ENCODE measurements around the gene KRTAP20-3. TPM values are rescaled to one million over a fixed set of nuclear protein-coding genes. Genes with fewer than 3 reads are reported as not detected.

KRTAP20-3 gene
- total and polyA plus RNA-seq, 9 donors, result not detected

GRCh38 chr21:30629200-30629599 lies 13.5 kb upstream of the KRTAP20-3 start:
- 12 to 29% (median 20%) methylated on average over 1 of the region's 1 CpG for WGBS, 3 donors
- Histone ChIP-seq H3K4me3 (no peak overlapping the region), H3K9me3 (no peaks in the 10 kb centered on the region), H3K27me3 (no peaks in the 10 kb centered on the region), H3K36me3 (no peaks in the 10 kb centered on the region), H3K4me1 (ENCODE audit: insufficient read depth) (no peaks in the 10 kb centered on the region), H3K27ac (no peak overlapping the region)
- TF ChIP-seq EP300 (IDR thresholded peaks at IDR 0.05) (no peak), CTCF (IDR thresholded peaks at IDR 0.05) (no peak), POLR2A (IDR thresholded peaks at IDR 0.05) (no peak)
- intact Hi-C loops (cut with DNase I), result no loop called here
- DNase-seq, result no peak

DNA sequence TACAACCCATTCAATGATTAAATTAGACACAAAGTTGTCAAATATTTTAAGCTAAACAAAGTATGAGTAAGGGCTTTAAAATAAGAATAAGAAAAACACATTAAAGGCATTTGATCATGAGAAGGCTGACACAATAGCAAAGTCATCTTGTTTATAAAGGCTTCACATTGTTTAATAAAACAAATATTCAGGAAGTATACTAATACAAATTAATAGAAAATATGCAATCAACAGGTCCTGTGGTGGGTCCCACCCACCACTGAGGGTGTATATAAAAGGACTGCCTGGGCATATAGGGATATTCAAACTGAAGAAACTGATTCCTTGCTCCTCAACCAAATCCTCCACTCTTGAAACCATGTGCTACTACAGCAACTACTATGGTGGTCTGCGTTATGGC lies 7.8 kb upstream of the KRTAP20-3 start, which contains the start of gene KRTAP20-2:
KRTAP20-2 (plus strand) TSS at position 301 of the 400 bp plus-strand sequence; CDS start at position 359, 58 bp downstream.
- intact Hi-C loops (cut with DNase I), result no loop called here
- TF ChIP-seq POLR2A (IDR thresholded peaks at IDR 0.05) (no peak), EP300 (IDR thresholded peaks at IDR 0.05) (no peak), CTCF (IDR thresholded peaks at IDR 0.05) (no peak)
- no peak for DNase-seq
- no peaks in the 10 kb centered on the region for H3K4me1 ChIP-seq (ENCODE audit: insufficient read depth)
- H3K36me3 ChIP-seq, result no peaks in the 10 kb centered on the region
- no peaks in the 10 kb centered on the region for H3K27me3 ChIP-seq
- H3K27ac ChIP-seq, result no peak within 1 kb of the TSS
- 76 to 94% (median 87%) methylated on average over 1 of the region's 1 CpG for WGBS, 3 donors
- no peak within 1 kb of the TSS for H3K4me3 ChIP-seq
- H3K9me3 ChIP-seq, result no peaks in the 10 kb centered on the region

DNA sequence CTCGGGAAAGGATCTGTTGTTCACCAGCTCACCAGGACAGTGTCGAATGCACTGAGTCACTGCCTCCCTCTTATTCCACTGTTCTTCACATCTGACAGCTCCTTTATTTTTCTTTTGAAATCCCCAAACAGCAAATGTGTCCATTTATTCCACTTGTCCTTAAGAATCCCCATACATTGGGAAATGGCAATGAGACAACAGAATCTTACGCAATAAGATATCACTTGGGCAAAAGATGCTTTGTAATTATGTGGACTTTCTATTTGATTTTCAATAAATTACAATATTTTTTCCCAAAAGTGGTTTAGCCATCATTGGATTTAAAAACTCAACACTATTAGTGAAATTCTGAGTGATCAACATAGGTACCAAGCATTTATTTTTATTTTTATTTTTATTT lies 4.0 kb upstream of the KRTAP20-3 start:
- Histone ChIP-seq H3K4me3 (no peak overlapping the region), H3K4me1 (ENCODE audit: insufficient read depth) (no peaks in the 10 kb centered on the region), H3K9me3 (no peaks in the 10 kb centered on the region), H3K36me3 (no peaks in the 10 kb centered on the region), H3K27ac (no peak overlapping the region), H3K27me3 (no peaks in the 10 kb centered on the region)
- 79 to 93% (median 85%) methylated on average over 3 of the region's 3 CpGs for WGBS, 3 donors
- DNase-seq, result no peak
- intact Hi-C loops (cut with DNase I), result no loop called here
- TF ChIP-seq POLR2A (IDR thresholded peaks at IDR 0.05), result no peak

DNA sequence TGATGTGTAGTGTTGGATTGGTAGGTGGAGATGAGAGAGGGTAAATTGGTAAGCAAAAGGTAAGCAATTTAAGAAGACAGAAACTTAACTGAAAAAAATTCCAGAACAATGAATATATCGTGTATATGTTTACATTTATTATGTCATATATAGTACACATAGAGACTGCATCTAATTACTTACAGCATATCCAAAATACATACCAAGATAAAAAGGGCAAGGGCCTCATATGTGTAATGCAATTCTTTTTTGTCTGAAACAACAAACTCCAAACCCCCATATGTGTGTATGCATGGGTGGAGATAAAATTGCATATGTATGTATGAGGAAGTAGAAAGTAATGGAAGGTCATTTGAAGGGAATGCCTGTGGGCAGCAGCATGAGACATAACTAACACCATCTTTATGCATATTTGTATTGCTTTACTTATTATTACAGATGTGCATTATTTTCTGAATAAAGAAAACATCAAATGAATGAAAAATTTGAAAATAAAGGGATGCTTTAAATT lies 4.3 kb downstream of the KRTAP20-3 start:
- DNase-seq, result no peak
- Histone ChIP-seq H3K9me3 (no peaks in the 10 kb centered on the region), H3K36me3 (no peaks in the 10 kb centered on the region), H3K27me3 (no peaks in the 10 kb centered on the region), H3K4me1 (ENCODE audit: insufficient read depth) (no peaks in the 10 kb centered on the region), H3K4me3 (no peak overlapping the region), H3K27ac (no peak overlapping the region)
- TF ChIP-seq CTCF (IDR thresholded peaks at IDR 0.05), result no peak
- no peak for TF ChIP-seq EP300 (IDR thresholded peaks at IDR 0.05)
- TF ChIP-seq POLR2A (IDR thresholded peaks at IDR 0.05), result no peak
- 73 to 79% (median 77%) methylated on average over 1 of the region's 1 CpG for WGBS, 3 donors
- intact Hi-C loops (cut with DNase I), result no loop called here

DNA sequence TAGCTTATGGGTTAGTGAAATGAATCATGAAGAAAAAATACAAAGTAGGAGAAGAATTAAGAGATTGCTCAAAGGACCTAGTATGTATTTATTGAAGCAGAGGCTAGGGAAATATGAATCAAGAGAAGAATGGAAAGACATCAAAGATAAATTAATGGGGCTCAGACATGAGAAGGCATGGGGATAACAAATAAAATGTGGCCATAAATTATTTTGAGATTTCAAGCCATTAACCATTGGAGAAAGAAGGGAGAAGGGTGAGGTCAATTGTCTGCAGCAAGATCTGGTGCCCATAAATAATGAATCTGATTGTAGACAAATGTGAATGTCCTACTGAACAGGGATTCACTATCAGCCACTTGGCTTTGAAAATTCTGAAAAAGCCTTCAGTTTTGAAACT lies 10.2 kb downstream of the KRTAP20-3 start:
- intact Hi-C loops (cut with DNase I), result no loop called here
- Histone ChIP-seq H3K9me3 (no peaks in the 10 kb centered on the region), H3K4me3 (no peak overlapping the region), H3K27ac (no peak overlapping the region), H3K36me3 (no peaks in the 10 kb centered on the region), H3K27me3 (no peaks in the 10 kb centered on the region), H3K4me1 (ENCODE audit: insufficient read depth) (no peaks in the 10 kb centered on the region)
- DNase-seq, result no peak
- TF ChIP-seq POLR2A (IDR thresholded peaks at IDR 0.05) (no peak), CTCF (IDR thresholded peaks at IDR 0.05) (no peak), EP300 (IDR thresholded peaks at IDR 0.05) (no peak)

Measured in ovary (tissue), 9 donors.